GM23338 (cell line): Measurements from ENCODE around the gene ANAPC5. TPM values are rescaled to one million over a fixed set of nuclear protein-coding genes. Genes with fewer than 3 reads are reported as not detected.

ENCODE experiments used
- ATAC-seq: fragments of 200-7000 bp; cut with Tn5 transposase; 3 replicates; pipeline ENCODE4 v1.9.1; 2020
- DNase-seq: peaks from one replicate; pipeline ENCODE4 v3.0.0-alpha.2; 2015; ENCODE audit warnings: low spot score
- H2AFZ ChIP-seq: fragments of 200-600 bp; sonication (generic); 2 replicates; pipeline ENCODE4 v1.8.0; 2016; ENCODE audit warnings: antibody characterized with exemption, mild to moderate bottlenecking, moderate library complexity
- H3F3A ChIP-seq: fragments of 200-600 bp; sonication (generic); replicated peaks from 2 replicates; pipeline ENCODE4 v1.8.0; 2017; ENCODE audit warnings: antibody characterized with exemption, mixed run types, low read depth
- H3K27ac ChIP-seq: fragments of 200-600 bp; sonication (generic); 2 replicates; pipeline ENCODE4 v1.6.1; 2016; ENCODE audit warnings: low read depth
- H3K27me3 ChIP-seq: fragments of 200-600 bp; sonication (generic); 2 replicates; pipeline ENCODE4 v1.8.0; 2016; ENCODE audit warnings: mild to moderate bottlenecking, mixed run types, moderate library complexity; ENCODE audit not compliant: insufficient read depth
- H3K36me3 ChIP-seq: fragments of 200-600 bp; sonication (generic); 2 replicates; pipeline ENCODE4 v1.8.0; 2016; ENCODE audit warnings: mild to moderate bottlenecking; ENCODE audit not compliant: insufficient read depth
- H3K4me1 ChIP-seq: fragments of 200-600 bp; sonication (generic); 2 replicates; pipeline ENCODE4 v1.8.0; 2016; ENCODE audit warnings: mild to moderate bottlenecking, moderate library complexity; ENCODE audit not compliant: insufficient read depth
- H3K4me2 ChIP-seq: fragments of 200-600 bp; sonication (generic); 2 replicates; pipeline ENCODE4 v1.7.1; 2017; ENCODE audit warnings: mixed run types
- H3K4me3 ChIP-seq: fragments of 200-600 bp; sonication (generic); 2 replicates; pipeline ENCODE4 v1.6.1; 2016; ENCODE audit warnings: mixed run types
- H3K79me2 ChIP-seq: fragments of 200-600 bp; sonication (generic); replicated peaks from 2 replicates; pipeline ENCODE4 v1.8.0; 2017; ENCODE audit warnings: mild to moderate bottlenecking; ENCODE audit not compliant: insufficient read depth
- H3K9me2 ChIP-seq: fragments of 200-600 bp; sonication (generic); 2 replicates; pipeline ENCODE4 v1.8.0; 2017; ENCODE audit not compliant: insufficient read depth
- H4K20me1 ChIP-seq: fragments of 200-600 bp; sonication (generic); replicated peaks from 2 replicates; pipeline ENCODE4 v1.8.0; 2017; ENCODE audit warnings: mild to moderate bottlenecking; ENCODE audit not compliant: insufficient read depth
- H3K27ac Mint-ChIP-seq: 2 replicates; pipeline ENCODE4 v1.8.0; 2020; ENCODE audit warnings: inconsistent platforms, mild to moderate bottlenecking, moderate library complexity, mixed read lengths
- H3K27me3 Mint-ChIP-seq: 3 replicates; pipeline ENCODE4 v1.8.0; 2022; ENCODE audit warnings: low read depth, mild to moderate bottlenecking, moderate library complexity, mixed read lengths, inconsistent platforms; ENCODE audit not compliant: insufficient read depth, poor library complexity
- H3K36me3 Mint-ChIP-seq: 3 replicates; pipeline ENCODE4 v1.8.0; 2021; ENCODE audit warnings: low read depth, mild to moderate bottlenecking, inconsistent platforms, moderate library complexity, mixed read lengths
- H3K4me1 Mint-ChIP-seq: 3 replicates; pipeline ENCODE4 v1.8.0; 2020; ENCODE audit warnings: mild to moderate bottlenecking, inconsistent platforms, mixed read lengths
- H3K4me3 Mint-ChIP-seq: 3 replicates; pipeline ENCODE4 v1.8.0; 2021; ENCODE audit warnings: moderate library complexity, mild to moderate bottlenecking, inconsistent platforms, mixed read lengths
- H3K9me3 Mint-ChIP-seq: 3 replicates; pipeline ENCODE4 v1.8.0; 2020; ENCODE audit warnings: moderate library complexity, mild to moderate bottlenecking, inconsistent platforms, mixed read lengths
- CREB1 ChIP-seq: fragments of 250-450 bp; sonication (Bioruptor Pico); IDR thresholded peaks from 2 replicates; pipeline ENCODE4 v1.5.0; 2020; ENCODE audit warnings: low read depth, mild to moderate bottlenecking, moderate library complexity
- ETS1 ChIP-seq: IDR thresholded peaks from 2 replicates; pipeline ENCODE4 v1.6.1; 2016; ENCODE audit warnings: antibody characterized with exemption
- POLR2AphosphoS5 ChIP-seq: IDR thresholded peaks from 2 replicates; pipeline ENCODE4 v1.6.1; 2016; ENCODE audit warnings: antibody characterized with exemption, low read depth
- STAT1 ChIP-seq: IDR thresholded peaks from one replicate; pipeline ENCODE4 v1.6.1; 2016; ENCODE audit warnings: antibody characterized with exemption; ENCODE audit not compliant: unreplicated experiment
- ZNF114 ChIP-seq: fragments of 250-450 bp; sonication (Bioruptor Pico); IDR thresholded peaks from 2 replicates; pipeline ENCODE4 v1.5.0; 2020; ENCODE audit warnings: mild to moderate bottlenecking, moderate library complexity
- ZNF331 ChIP-seq: fragments of 250-450 bp; sonication (Bioruptor Pico); IDR thresholded peaks from 2 replicates; pipeline ENCODE4 v1.5.0; 2020; ENCODE audit warnings: low read depth, mild to moderate bottlenecking, moderate library complexity
- ZNF462 ChIP-seq: fragments of 250-450 bp; sonication (Bioruptor Pico); IDR thresholded peaks from 2 replicates; pipeline ENCODE4 v1.5.0; 2020; ENCODE audit warnings: mild to moderate bottlenecking, moderate library complexity
- polyA plus RNA-seq: library from polyadenylated mRNA; unstranded; fragments of >200 nt; fragmentation: Nextera tagmentation; extraction: Ambion mirVana; gene quantifications from 2 replicates; pipeline ENCODE4 v1.2.1, GENCODE V29; 2016
- total RNA-seq: library from RNA; depleted of rRNA; stranded (reverse); fragments of >200 nt; shearing (Covaris generic); gene quantifications from 2 replicates; pipeline ENCODE4 v1.2.3, GENCODE V29; 2014

The ANAPC5 gene
- total and polyA plus RNA-seq, 2 experiments from 2014 or later: 65.9 to 125 TPM

- TF ChIP-seq ZNF462: no peak
- no peak for TF ChIP-seq CREB1 (CRISPR knock-in tag)
- TF ChIP-seq ZNF114: no peak
- TF ChIP-seq STAT1: no peak
- TF ChIP-seq ETS1: no peak
Measured at GRCh38 chr12:121274036-121274763, 78.0 kb downstream of the ANAPC5 start (continued).

- no peak overlapping the region for H3K4me2 ChIP-seq
- no peaks in the 10 kb centered on the region; the same call in 1 of the 2 replicates for H3K36me3 ChIP-seq
- H3K36me3 Mint-ChIP-seq: peaks cover 36% of the 10 kb centered on the region
- no peak overlapping the region for H3K27ac ChIP-seq
- H2AFZ ChIP-seq: no peak overlapping the region
- H3F3A ChIP-seq: no peaks in the 10 kb centered on the region
- H3K9me3 Mint-ChIP-seq: no peaks in the 10 kb centered on the region
- H3K27me3 ChIP-seq: no peaks in the 10 kb centered on the region
- H4K20me1 ChIP-seq: peaks cover 6% of the 10 kb centered on the region
- no peaks in the 10 kb centered on the region for H3K79me2 ChIP-seq
- TF ChIP-seq POLR2AphosphoS5 (no peak), ZNF331 (CRISPR knock-in tag) (no peak), ZNF114 (no peak), ETS1 (no peak), STAT1 (no peak)
- DNase-seq (no peak), ATAC-seq (peak; percentile 34; the same call in 1 of the 3 replicates)
- H3K27me3 Mint-ChIP-seq: peaks cover 2% of the 10 kb centered on the region
- H3K9me2 ChIP-seq: no peaks in the 10 kb centered on the region
- no peaks in the 10 kb centered on the region for H3K4me1 Mint-ChIP-seq
- H3K27ac Mint-ChIP-seq: no peak overlapping the region; the same call in none of the 2 replicates
- H3K4me1 ChIP-seq: no peaks in the 10 kb centered on the region
- H3K4me3 Mint-ChIP-seq: no peak overlapping the region
- no peak overlapping the region for H3K4me3 ChIP-seq
Measured at GRCh38 chr12:121273364-121273896, 78.8 kb downstream of the ANAPC5 start.
